ENCODE results near the gene TOX3.

DNA sequence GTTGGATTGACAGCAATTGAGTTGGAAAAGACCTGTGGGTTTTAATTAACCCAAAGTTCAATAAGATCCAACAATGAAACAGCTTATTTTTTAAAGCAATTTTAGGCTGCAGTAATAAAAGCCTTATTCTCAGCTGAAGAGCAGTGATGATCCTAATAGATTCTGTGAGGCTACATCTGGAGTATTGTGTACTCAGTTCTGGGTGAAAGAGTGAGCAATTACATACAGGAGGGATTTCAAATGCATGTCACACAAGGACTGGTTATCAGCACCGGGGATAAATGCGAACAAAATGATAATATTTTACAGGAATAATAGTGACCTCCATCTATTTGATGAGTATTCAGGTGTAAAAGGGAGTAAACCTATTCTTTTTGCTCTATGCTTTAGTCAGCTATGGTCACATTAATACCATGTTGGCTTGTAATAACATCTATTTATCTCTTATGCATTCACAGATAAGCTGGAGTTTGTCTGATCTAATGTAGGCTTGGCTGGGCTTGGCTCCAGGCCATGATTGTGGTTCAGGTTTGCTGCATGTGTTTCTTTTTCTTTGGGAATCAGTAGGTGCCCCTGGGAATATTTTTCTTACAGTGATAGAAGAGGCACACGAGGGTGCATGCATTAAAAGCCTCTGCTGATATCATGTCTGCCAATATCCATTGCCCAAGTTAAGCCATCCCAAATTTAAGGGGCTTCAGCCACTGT, 22.2 kb upstream of the TOX3 start:
- no peak for TF ChIP-seq ZNF70 (CRISPR knock-in tag; IDR thresholded peaks at IDR 0.05)
- no peak for TF ChIP-seq ZFP3 (CRISPR knock-in tag; IDR thresholded peaks at IDR 0.05)
- no peak for TF ChIP-seq ESRRG (CRISPR knock-in tag; IDR thresholded peaks at IDR 0.05)
- no peak for TF ChIP-seq ZC3H10 (CRISPR knock-in tag; IDR thresholded peaks at IDR 0.05)
- no peak for TF ChIP-seq PPARA (CRISPR knock-in tag; IDR thresholded peaks at IDR 0.05; ENCODE audit: borderline replicate concordance)
